ENCODE measurements around the gene ZNF335. TPM values are rescaled to one million over a fixed set of nuclear protein-coding genes. Genes with fewer than 3 reads are reported as not detected.

The ZNF335 gene
- total and polyA plus RNA-seq, 2 donors (not counting 3 experiments of a cell fraction or from before 2014, with no cell fraction given): 17.3 to 22.8 TPM

DNA sequence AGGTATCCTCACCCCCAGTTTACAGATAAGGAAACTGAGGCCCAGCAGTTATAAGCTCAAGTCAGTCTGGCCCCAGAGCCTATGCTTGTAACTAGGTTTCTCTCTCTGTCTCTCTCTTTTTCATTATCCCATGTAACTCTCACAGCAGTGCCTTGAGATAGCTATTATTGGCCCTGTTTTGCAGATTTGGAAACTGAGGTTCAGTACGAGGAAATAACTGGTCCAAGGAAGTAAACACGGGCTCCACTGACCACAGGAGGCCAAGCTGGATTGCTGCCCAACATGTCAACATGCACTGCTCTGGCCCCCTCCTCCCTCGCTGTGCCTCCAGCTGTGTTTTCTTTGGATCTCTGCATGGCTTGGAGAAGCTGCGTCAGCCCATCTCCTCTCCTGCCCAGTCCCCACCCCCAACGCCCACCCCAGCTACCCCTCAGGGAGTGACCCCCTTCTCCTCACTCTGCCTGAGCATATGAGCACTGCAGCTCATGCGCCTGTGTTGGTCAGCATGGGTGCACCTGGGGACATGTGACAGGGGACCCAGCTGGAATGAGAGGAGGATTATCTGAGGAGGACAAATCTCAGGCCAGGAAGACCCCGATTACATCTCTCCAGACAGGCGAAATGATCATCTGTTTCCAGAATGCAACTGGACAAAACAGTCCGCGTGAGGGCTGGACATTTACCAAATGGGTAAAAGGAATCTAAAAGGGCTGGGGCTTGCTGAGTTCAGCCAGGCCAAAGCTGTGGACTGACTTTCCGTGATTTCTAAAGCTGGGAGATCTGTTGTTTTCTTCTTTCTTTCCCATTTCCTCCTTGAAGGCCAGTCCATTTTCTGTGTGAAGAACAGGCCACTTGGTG is 52.2 kb downstream of the ZNF335 start:
- no peak overlapping the region for H3K9ac ChIP-seq (replicated peaks; ENCODE audit: extremely low read depth, insufficient read depth, low read length)
- DNase-seq (ENCODE audit: low read depth, low spot score): peak; percentile 94
- H3K27me3 ChIP-seq (ENCODE audit: control insufficient read depth in 2 of 2, insufficient read depth in 2 of 2, low read length in 2 of 2): no peaks in the 10 kb centered on the region
- ChIA-PET POLR2A (interaction anchor here (0.6 to 2.5 kb wide), 3 partner anchors 15 to 1191 kb away, joined by 3 to 20 read pairs (median 8); partner anchors contain the start of gene PCIF1), CTCF (interaction anchor here (0.8 to 2.8 kb wide), 9 partner anchors 8 to 96 kb away, joined by 3 to 19 read pairs (median 4); partner anchors contain the start of genes PCIF1 and ZSWIM1)
- H3K4me2 ChIP-seq (ENCODE audit: insufficient read depth, low read length): no peak overlapping the region
- H3K36me3 ChIP-seq (ENCODE audit: control insufficient read depth in 2 of 2, extremely low read depth in 1 of 2, insufficient read depth in 2 of 2, low read length in 2 of 2): no peaks in the 10 kb centered on the region
- peak overlapping the region; percentile 16 for H3K27ac ChIP-seq (ENCODE audit: insufficient read depth, low read depth, low read length)
- peak overlapping the region; percentile 28 for H2AFZ ChIP-seq (ENCODE audit: low read depth, low read length)
- peaks cover 25% of the 10 kb centered on the region for H3K4me1 ChIP-seq (ENCODE audit: control insufficient read depth, extremely low read depth, insufficient read depth, low read length)
- no peaks in the 10 kb centered on the region for H3K79me2 ChIP-seq (ENCODE audit: control insufficient read depth, insufficient read depth, low read length)
- H3K4me3 ChIP-seq (replicated peaks in 1 of 3; ENCODE audit: insufficient read depth in 1 of 3, low read depth in 1 of 3, low read length in 3 of 3): no peak overlapping the region
- no peaks in the 10 kb centered on the region for H3K9me1 ChIP-seq (replicated peaks; ENCODE audit: control insufficient read depth, extremely low read depth, insufficient read depth, low read length)
- dilution Hi-C loops (cut with MboI; ENCODE audit: extremely low pct_ligation_motif_present, low sequenced_read_pairs): no loop called here
- intact Hi-C loops (cut with micrococcal nuclease): loop anchor here (1.0 to 10.0 kb wide), 2 partner anchors 8 to 575 kb away; partner anchors contain the start of gene SDC4
- no peaks in the 10 kb centered on the region for H4K20me1 ChIP-seq (replicated peaks; ENCODE audit: control insufficient read depth, extremely low read depth, insufficient read depth, low read length)
- peak; percentile 84 for FAIRE-seq
- peak; percentile 61 for TF ChIP-seq POLR2AphosphoS5 (IDR thresholded peaks at IDR 0.05; ENCODE audit: insufficient read depth, low read depth, low read length)
- TF ChIP-seq, protein P1, sequence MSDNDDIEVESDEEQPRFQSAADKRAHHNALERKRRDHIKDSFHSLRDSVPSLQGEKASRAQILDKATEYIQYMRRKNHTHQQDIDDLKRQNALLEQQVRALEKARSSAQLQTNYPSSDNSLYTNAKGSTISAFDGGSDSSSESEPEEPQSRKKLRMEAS (IDR thresholded peaks at IDR 0.05; ENCODE audit: insufficient read depth, insufficient read length): no peak
- H3K9me3 ChIP-seq (replicated peaks; ENCODE audit: control insufficient read depth, insufficient read depth, low read length): no peaks in the 10 kb centered on the region
- no TSS peak for BruUV-seq (replicated peaks)

DNA sequence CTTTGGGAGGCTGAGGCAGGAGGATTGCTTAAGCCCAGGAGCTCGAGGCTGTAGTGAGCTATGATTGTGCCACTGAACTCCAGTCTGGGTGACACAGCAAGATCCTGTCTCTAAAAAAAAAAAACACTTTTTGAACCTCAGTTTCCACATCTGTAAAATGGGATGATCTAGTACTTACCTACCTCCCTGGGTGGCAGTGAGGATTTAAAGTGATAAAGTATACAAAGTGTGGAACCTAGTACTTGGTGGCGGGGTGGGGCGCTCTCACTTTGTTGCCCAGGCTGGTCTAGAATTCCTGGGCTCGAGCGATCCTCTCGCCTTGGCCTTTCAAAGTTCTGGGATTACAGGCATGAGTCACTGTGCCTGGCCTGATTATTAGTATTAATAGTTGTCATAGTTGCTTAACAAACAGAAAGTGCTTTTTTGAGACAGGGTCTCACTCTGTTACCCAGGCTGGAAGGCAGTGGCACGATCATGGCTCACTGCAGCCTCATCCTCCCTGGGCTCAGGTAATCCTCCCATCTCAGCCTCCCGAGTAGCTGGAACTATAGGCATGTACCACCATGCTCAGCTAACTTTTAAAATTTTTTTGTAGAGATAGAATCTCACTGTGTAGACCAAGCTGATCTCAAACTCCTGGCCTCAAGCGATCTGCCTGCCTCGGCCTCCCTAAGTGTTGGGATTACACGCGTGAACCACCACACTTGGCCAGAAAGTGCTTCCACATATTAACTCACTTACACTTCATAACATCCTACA is 53.0 kb downstream of the ZNF335 start:
- H3K27me3 ChIP-seq (ENCODE audit: control insufficient read depth in 2 of 2, insufficient read depth in 2 of 2, low read length in 2 of 2): no peaks in the 10 kb centered on the region
- H3K79me2 ChIP-seq (ENCODE audit: control insufficient read depth, insufficient read depth, low read length): no peaks in the 10 kb centered on the region
- no peaks in the 10 kb centered on the region for H3K36me3 ChIP-seq (ENCODE audit: control insufficient read depth in 2 of 2, extremely low read depth in 1 of 2, insufficient read depth in 2 of 2, low read length in 2 of 2)
- TF ChIP-seq FOS (IDR thresholded peaks at IDR 0.05; ENCODE audit: borderline replicate concordance, insufficient read depth, low read length) (no peak), EZH2 (IDR thresholded peaks at IDR 0.05; ENCODE audit: borderline replicate concordance, low read depth, low read length, severe bottlenecking) (no peak), POLR2A (IDR thresholded peaks at IDR 0.05; ENCODE audit: low read depth, low read length) (no peak), MYC (IDR thresholded peaks at IDR 0.05; ENCODE audit: low read depth, low read length) (no peak), POLR2AphosphoS5 (IDR thresholded peaks at IDR 0.05; ENCODE audit: insufficient read depth, low read depth, low read length) (no peak), GATA2 (IDR thresholded peaks at IDR 0.05; ENCODE audit: insufficient read depth, insufficient read length, low read depth, low read length) (no peak), JUN (IDR thresholded peaks at IDR 0.05; ENCODE audit: borderline replicate concordance, insufficient read depth, insufficient read length, low read depth) (no peak)
- TF ChIP-seq, protein P2, sequence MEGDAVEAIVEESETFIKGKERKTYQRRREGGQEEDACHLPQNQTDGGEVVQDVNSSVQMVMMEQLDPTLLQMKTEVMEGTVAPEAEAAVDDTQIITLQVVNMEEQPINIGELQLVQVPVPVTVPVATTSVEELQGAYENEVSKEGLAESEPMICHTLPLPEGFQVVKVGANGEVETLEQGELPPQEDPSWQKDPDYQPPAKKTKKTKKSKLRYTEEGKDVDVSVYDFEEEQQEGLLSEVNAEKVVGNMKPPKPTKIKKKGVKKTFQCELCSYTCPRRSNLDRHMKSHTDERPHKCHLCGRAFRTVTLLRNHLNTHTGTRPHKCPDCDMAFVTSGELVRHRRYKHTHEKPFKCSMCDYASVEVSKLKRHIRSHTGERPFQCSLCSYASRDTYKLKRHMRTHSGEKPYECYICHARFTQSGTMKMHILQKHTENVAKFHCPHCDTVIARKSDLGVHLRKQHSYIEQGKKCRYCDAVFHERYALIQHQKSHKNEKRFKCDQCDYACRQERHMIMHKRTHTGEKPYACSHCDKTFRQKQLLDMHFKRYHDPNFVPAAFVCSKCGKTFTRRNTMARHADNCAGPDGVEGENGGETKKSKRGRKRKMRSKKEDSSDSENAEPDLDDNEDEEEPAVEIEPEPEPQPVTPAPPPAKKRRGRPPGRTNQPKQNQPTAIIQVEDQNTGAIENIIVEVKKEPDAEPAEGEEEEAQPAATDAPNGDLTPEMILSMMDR (IDR thresholded peaks at IDR 0.05; ENCODE audit: extremely low read depth in 1 of 2, insufficient read depth in 1 of 2, low read depth in 1 of 2, low read length in 2 of 2): no peak
- TF ChIP-seq, protein P1 (IDR thresholded peaks at IDR 0.05; ENCODE audit: insufficient read depth, insufficient read length): no peak
- no peaks in the 10 kb centered on the region for H3K9me1 ChIP-seq (replicated peaks; ENCODE audit: control insufficient read depth, extremely low read depth, insufficient read depth, low read length)
- H3K4me2 ChIP-seq (ENCODE audit: insufficient read depth, low read length): no peak overlapping the region
- DNase-seq (ENCODE audit: low read depth, low spot score) (no peak), FAIRE-seq (peak; percentile 43)
- no peak overlapping the region for H3K27ac ChIP-seq (ENCODE audit: insufficient read depth, low read depth, low read length)
- no peak overlapping the region for H3K9ac ChIP-seq (replicated peaks; ENCODE audit: extremely low read depth, insufficient read depth, low read length)
- H3K4me1 ChIP-seq (ENCODE audit: control insufficient read depth, extremely low read depth, insufficient read depth, low read length): peaks cover 25% of the 10 kb centered on the region
- no peaks in the 10 kb centered on the region for H3K9me3 ChIP-seq (replicated peaks; ENCODE audit: control insufficient read depth, insufficient read depth, low read length)
- no peak overlapping the region for H3K4me3 ChIP-seq (replicated peaks in 1 of 3; ENCODE audit: insufficient read depth in 1 of 3, low read depth in 1 of 3, low read length in 3 of 3)
- BruUV-seq (replicated peaks): no TSS peak
- H2AFZ ChIP-seq (ENCODE audit: low read depth, low read length): no peak overlapping the region
- POLR2A ChIA-PET: interaction anchor here (0.9 to 2.5 kb wide), 2 partner anchors 15 to 29 kb away, joined by 3 to 20 read pairs; partner anchors contain the start of gene PCIF1
- CTCF ChIA-PET: interaction anchor here (1.0 to 2.8 kb wide), 5 partner anchors 9 to 51 kb away, joined by 4 to 19 read pairs (median 6); partner anchors contain the start of gene PCIF1
- no peaks in the 10 kb centered on the region for H4K20me1 ChIP-seq (replicated peaks; ENCODE audit: control insufficient read depth, extremely low read depth, insufficient read depth, low read length)
- dilution Hi-C loops (cut with MboI; ENCODE audit: extremely low pct_ligation_motif_present, low sequenced_read_pairs) (no loop called here), intact Hi-C loops (cut with micrococcal nuclease) (loop anchor here (1.0 to 10.0 kb wide), 2 partner anchors 8 to 574 kb away; partner anchors contain the start of gene SDC4)
